MCF 10A (cell line): ENCODE data around the gene PRPF40A. TPM values are rescaled to one million over a fixed set of nuclear protein-coding genes. Genes with fewer than 3 reads are reported as not detected.

Experiments used
- BruUV-seq: library from RNA; stranded (reverse); fragments of 400-500 nt; replicated peaks from 2 replicates; lab custom pipeline; 2021; lab: Mats Ljungman, UMichigan
- CTCF ChIA-PET: fragments of 300-600 bp; sonication (Branson Sonifier 250); formaldehyde crosslinking; extraction: SDS; loops from one replicate; lab custom pipeline; 2021; ENCODE audit warnings: antibody characterized with exemption, inconsistent platforms; lab: Yijun Ruan, JAX
- POLR2A ChIA-PET: fragments of 300-600, 350-650 bp; sonication (Branson Sonifier 250); formaldehyde crosslinking; extraction: SDS; loops from one replicate; lab custom pipeline; 2020; ENCODE audit warnings: antibody characterized with exemption, inconsistent platforms; lab: Yijun Ruan, JAX
- DNase-seq: peaks from one replicate; pipeline ENCODE4 v3.0.0-alpha.2; 2018; ENCODE audit not compliant: unreplicated experiment
- H3K27ac Mint-ChIP-seq: one replicate; pipeline ENCODE4 v1.8.0; 2022; ENCODE audit warnings: mild to moderate bottlenecking, low read depth, mixed read lengths; ENCODE audit not compliant: unreplicated experiment
- H3K27me3 Mint-ChIP-seq: one replicate; pipeline ENCODE4 v1.8.0; 2022; ENCODE audit warnings: mixed read lengths; ENCODE audit not compliant: insufficient read depth, unreplicated experiment
- H3K36me3 Mint-ChIP-seq: one replicate; pipeline ENCODE4 v1.8.0; 2022; ENCODE audit warnings: mild to moderate bottlenecking, moderate library complexity, mixed read lengths; ENCODE audit not compliant: insufficient read depth, unreplicated experiment
- H3K4me1 Mint-ChIP-seq: one replicate; pipeline ENCODE4 v1.8.0; 2022; ENCODE audit warnings: mixed read lengths; ENCODE audit not compliant: insufficient read depth, unreplicated experiment
- H3K4me3 Mint-ChIP-seq: one replicate; pipeline ENCODE4 v1.8.0; 2022; ENCODE audit warnings: mild to moderate bottlenecking, moderate library complexity, mixed read lengths; ENCODE audit not compliant: unreplicated experiment
- H3K9me3 Mint-ChIP-seq: one replicate; pipeline ENCODE4 v1.8.0; 2022; ENCODE audit warnings: mixed read lengths; ENCODE audit not compliant: unreplicated experiment
- intact Hi-C: fragments of 100-400 bp; cut with micrococcal nuclease; formaldehyde crosslinking; loops from 2 replicates; pipeline ENCODE4 v1.14.1; 2022
- total RNA-seq: library from RNA; stranded (reverse); gene quantifications from 2 replicates; pipeline ENCODE4 v1.2.3, GENCODE V29; 2022
- TF ChIP-seq, protein P1 (sequence below): fragments of 200-600 bp; IDR thresholded peaks from one replicate; pipeline ENCODE4 v1.8.0; 2022; ENCODE audit warnings: antibody characterized with exemption, mild to moderate bottlenecking; ENCODE audit not compliant: unreplicated experiment

Gene PRPF40A
- total RNA-seq, 1 experiment from 2014 or later = 140 TPM

DNA sequence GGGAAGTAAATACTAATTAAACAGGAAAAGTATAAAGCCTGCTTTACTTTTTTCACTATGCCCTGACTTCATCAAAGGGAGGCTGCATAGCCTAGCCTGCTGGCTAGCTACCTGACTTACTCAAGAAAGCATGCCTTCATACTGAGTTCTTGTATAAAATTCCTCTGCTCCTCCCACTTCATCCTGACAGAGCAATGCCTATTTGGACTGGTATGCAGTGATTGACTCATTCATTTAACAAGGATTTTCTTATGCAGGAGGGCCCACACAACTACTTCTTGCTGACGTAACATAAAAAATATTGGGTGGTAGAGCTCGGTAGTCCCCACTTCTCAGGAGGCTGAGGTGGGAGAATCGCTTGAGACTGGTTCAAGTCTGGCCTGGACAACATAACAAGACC lies 70.5 kb downstream of the PRPF40A start:
- DNase-seq = peak; percentile 61
- POLR2A ChIA-PET = interaction anchor here (0.7 to 4.0 kb wide), 8 partner anchors 9 to 471 kb away, joined by 3 to 19 read pairs (median 6); partner anchors contain the start of genes ARL6IP6, PRPF40A and STAM2
- no peaks in the 10 kb centered on the region for H3K27me3 Mint-ChIP-seq

DNA sequence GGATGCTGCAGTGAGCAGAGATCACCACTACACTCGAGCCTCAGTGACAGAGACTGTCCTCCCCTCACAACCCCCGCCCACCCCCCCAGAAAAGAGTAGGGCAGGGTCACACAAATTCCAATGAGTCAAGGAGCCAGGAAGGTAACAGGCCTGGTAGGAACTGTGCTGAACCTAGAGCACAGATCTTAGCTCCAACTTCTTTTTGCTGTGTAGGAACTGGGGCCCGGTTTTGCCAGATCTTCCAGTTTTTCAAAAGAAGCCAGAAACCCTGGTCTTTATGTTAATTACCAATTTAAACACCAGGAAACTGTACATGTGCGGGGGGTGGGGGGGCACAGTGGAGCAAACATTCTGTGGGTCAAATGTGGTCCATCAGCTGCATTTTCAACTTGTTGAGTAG lies 71.0 kb downstream of the PRPF40A start:
- H3K27me3 Mint-ChIP-seq = no peaks in the 10 kb centered on the region
- ChIA-PET POLR2A (interaction anchor here (0.7 to 4.0 kb wide), 7 partner anchors 9 to 471 kb away, joined by 3 to 19 read pairs (median 6); partner anchors contain the start of genes ARL6IP6, PRPF40A and STAM2), CTCF (interaction anchor here (0.6 to 6.9 kb wide), 4 partner anchors 11 to 390 kb away, joined by 3 to 80 read pairs (median 4); no protein-coding TSS in a partner anchor)
- no TSS peak for BruUV-seq
- H3K27ac Mint-ChIP-seq = no peak overlapping the region
- peaks cover 93% of the 10 kb centered on the region for H3K36me3 Mint-ChIP-seq
- no peak overlapping the region for H3K4me3 Mint-ChIP-seq
- peaks cover 6% of the 10 kb centered on the region for H3K4me1 Mint-ChIP-seq
- DNase-seq = no peak
- intact Hi-C loops = no loop called here
- TF ChIP-seq, protein P1, sequence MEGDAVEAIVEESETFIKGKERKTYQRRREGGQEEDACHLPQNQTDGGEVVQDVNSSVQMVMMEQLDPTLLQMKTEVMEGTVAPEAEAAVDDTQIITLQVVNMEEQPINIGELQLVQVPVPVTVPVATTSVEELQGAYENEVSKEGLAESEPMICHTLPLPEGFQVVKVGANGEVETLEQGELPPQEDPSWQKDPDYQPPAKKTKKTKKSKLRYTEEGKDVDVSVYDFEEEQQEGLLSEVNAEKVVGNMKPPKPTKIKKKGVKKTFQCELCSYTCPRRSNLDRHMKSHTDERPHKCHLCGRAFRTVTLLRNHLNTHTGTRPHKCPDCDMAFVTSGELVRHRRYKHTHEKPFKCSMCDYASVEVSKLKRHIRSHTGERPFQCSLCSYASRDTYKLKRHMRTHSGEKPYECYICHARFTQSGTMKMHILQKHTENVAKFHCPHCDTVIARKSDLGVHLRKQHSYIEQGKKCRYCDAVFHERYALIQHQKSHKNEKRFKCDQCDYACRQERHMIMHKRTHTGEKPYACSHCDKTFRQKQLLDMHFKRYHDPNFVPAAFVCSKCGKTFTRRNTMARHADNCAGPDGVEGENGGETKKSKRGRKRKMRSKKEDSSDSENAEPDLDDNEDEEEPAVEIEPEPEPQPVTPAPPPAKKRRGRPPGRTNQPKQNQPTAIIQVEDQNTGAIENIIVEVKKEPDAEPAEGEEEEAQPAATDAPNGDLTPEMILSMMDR = no peak
- no peaks in the 10 kb centered on the region for H3K9me3 Mint-ChIP-seq

More for the DNA sequence above, 70.5 kb downstream of the PRPF40A start:
- Mint-ChIP-seq H3K4me3 (no peak overlapping the region), H3K9me3 (no peaks in the 10 kb centered on the region), H3K27ac (no peak overlapping the region), H3K36me3 (peaks cover 93% of the 10 kb centered on the region), H3K4me1 (peaks cover 6% of the 10 kb centered on the region)
- intact Hi-C loops = no loop called here
- TF ChIP-seq, protein P1 = no peak
- CTCF ChIA-PET = interaction anchor here (0.6 to 6.9 kb wide), 9 partner anchors 9 to 471 kb away, joined by 3 to 80 read pairs (median 3); partner anchors contain the start of gene STAM2
- BruUV-seq = no TSS peak

DNA sequence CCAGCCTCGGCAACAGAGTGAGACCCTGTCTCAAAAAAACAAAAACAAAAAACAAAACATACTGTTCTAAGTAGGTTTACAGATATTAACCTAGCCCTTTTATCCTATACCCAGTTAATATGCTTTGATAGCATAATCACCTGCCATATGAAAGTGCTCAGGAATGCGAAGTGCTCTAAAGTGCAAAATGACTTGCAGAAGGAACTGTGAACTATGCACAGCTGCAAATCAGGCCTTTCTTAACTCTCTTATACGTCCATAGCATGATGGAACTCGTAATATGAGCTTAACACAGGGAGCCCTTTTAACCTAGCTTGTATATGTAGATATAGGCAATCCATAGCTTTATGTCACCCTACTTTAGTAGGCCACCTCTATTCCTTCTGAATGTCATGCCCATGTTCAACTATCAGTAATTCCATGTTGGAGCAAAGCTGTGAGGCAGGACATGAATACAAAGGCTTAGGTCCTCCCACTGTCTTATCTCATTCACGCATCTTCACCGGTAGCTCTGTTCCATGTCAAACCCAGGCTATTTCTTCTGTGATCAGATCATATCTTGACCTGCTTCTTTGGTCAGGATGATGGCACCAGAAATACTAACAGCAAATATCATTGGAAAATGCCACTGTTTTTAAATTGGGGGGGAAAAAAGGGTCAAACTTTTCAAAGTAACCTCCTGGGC lies 72.9 kb downstream of the PRPF40A start:
- peaks cover 6% of the 10 kb centered on the region for H3K4me1 Mint-ChIP-seq
- CTCF ChIA-PET = interaction anchor here (0.5 to 6.9 kb wide), 6 partner anchors 9 to 606 kb away, joined by 3 to 80 read pairs (median 4); partner anchors contain the start of gene STAM2
- peaks cover 92% of the 10 kb centered on the region for H3K36me3 Mint-ChIP-seq
- no peaks in the 10 kb centered on the region for H3K27me3 Mint-ChIP-seq
- H3K9me3 Mint-ChIP-seq = no peaks in the 10 kb centered on the region
- no peak for DNase-seq
- POLR2A ChIA-PET = interaction anchor here (0.6 to 0.9 kb wide), 4 partner anchors 8 to 295 kb away, joined by 3 to 6 read pairs (median 3); partner anchors contain the start of gene PRPF40A
- TF ChIP-seq, protein P1 = no peak
- H3K4me3 Mint-ChIP-seq = no peak overlapping the region
- no peak overlapping the region for H3K27ac Mint-ChIP-seq
- no TSS peak for BruUV-seq
- intact Hi-C loops = no loop called here

DNA sequence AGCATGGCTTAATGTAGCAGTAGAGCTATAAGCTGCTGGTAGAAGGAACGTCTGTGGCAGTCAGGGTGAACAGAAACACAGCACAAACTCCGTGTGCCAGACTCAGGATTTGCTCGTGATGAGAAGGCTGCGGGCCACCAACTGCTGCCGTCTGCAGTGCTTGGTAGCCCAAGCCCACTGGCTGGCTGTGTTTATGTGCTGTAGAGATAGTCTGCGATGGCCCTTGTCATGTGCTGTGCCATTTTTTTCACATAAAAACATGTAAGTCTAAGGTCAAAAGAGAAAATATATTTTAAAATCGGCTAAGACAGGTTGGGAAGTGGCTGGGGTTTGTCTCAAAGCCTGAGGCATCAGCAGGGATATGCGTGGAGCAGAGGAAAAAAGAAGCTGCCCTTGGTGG lies 78.7 kb downstream of the PRPF40A start:
- TF ChIP-seq, protein P1 = no peak

More for the DNA sequence above, 78.7 kb downstream of the PRPF40A start:
- Mint-ChIP-seq H3K27ac (no peak overlapping the region), H3K4me3 (no peak overlapping the region), H3K4me1 (no peaks in the 10 kb centered on the region), H3K9me3 (no peaks in the 10 kb centered on the region), H3K27me3 (no peaks in the 10 kb centered on the region), H3K36me3 (peaks cover 60% of the 10 kb centered on the region)
- ChIA-PET CTCF (interaction anchor here (0.7 to 3.6 kb wide), 5 partner anchors 9 to 602 kb away, joined by 3 to 22 read pairs (median 3); partner anchors contain the start of gene STAM2), POLR2A (no interaction called here)
- intact Hi-C loops = loop anchor here (5.0 kb wide), 1 partner anchor 301 kb away; the partner anchor contains the start of gene FMNL2
- BruUV-seq = no TSS peak
- no peak for DNase-seq
